HG03469 (cell line): ENCODE results near the gene POLA1.

Source experiments
- ATAC-seq: cut with Tn5 transposase; IDR thresholded peaks from one replicate; pipeline ENCODE4 v1.9.1; 2021; ENCODE audit warnings: mild to moderate bottlenecking, moderate library complexity, moderate number of reproducible peaks; ENCODE audit not compliant: unreplicated experiment

POLA1 gene

GRCh38 chrX:25020905-25021449 is 327.3 kb downstream of the POLA1 start:
- ATAC-seq: no peak

- no peak for ATAC-seq
Observed at GRCh38 chrX:25022499-25023325, 329.0 kb downstream of the POLA1 start.

GRCh38 chrX:25023908-25024307 is 330.2 kb downstream of the POLA1 start:
- ATAC-seq: no peak

- ATAC-seq: no peak
Observed at GRCh38 chrX:25025615-25026014, 331.9 kb downstream of the POLA1 start.

GRCh38 chrX:25026576-25026975 is 332.9 kb downstream of the POLA1 start:
- ATAC-seq: no peak

GRCh38 chrX:25028726-25029125 is 335.0 kb downstream of the POLA1 start:
- no peak for ATAC-seq

- ATAC-seq: no peak
Observed at GRCh38 chrX:25029288-25029825, 335.6 kb downstream of the POLA1 start.

GRCh38 chrX:25034889-25035288 is 341.2 kb downstream of the POLA1 start:
- ATAC-seq: no peak

GRCh38 chrX:25039036-25039435 is 345.3 kb downstream of the POLA1 start:
- ATAC-seq: no peak

GRCh38 chrX:25043192-25043591 is 349.5 kb downstream of the POLA1 start:
- no peak for ATAC-seq
